ENCODE results near the gene GSTA1. TPM values are rescaled to one million over a fixed set of nuclear protein-coding genes. Genes with fewer than 3 reads are reported as not detected.
"Not testable (repeated sequence)": the region's sequence is repeated elsewhere in the genome, so short reads cannot be mapped to it uniquely, and the experiment has no call there.

Gene GSTA1
- total RNA-seq, 6 experiments from 2014 or later: 16.1 to 2,332 (median 522) TPM

- ATAC-seq: peak; percentile 94 to 97 (median 96)
- H3K4me1 ChIP-seq: peaks cover 0 to 23% (median 0%) of the 10 kb centered on the region in 4 donors
- H3K36me3 ChIP-seq: no peaks in the 10 kb centered on the region
- H3K9me3 ChIP-seq: no peaks in the 10 kb centered on the region
- intact Hi-C loops (cut with DNase I): no loop called here
- DNase-seq: peak; percentile 29 to 78 (median 67)
- no peaks in the 10 kb centered on the region for H3K27me3 ChIP-seq
- TF ChIP-seq POLR2A (IDR thresholded peaks at IDR 0.05) (no peak), CTCF (IDR thresholded peaks at IDR 0.05) (peak; percentile 69 to 79 (median 76))
- peak overlapping the region in 2 of 3 donors; percentile 12 to 53 for H3K4me3 ChIP-seq
- 6% methylated on average over 8 of the region's 15 CpGs for WGBS (ENCODE audit: insufficient coverage, low coverage, low lambda C conversion rate, missing lambda C conversion rate)
- peak overlapping the region in 1 of 3 donors; percentile 90 for H3K27ac ChIP-seq
These were observed 11.8 kb upstream of the GSTA1 start for GRCh38 chr6:52815167-52816092.

GRCh38 chr6:52814545-52814944 lies 10.9 kb upstream of the GSTA1 start:
- H3K36me3 ChIP-seq; DNase-seq; H3K27me3 ChIP-seq; intact Hi-C loops (cut with DNase I); ATAC-seq; H3K9me3 ChIP-seq; H3K4me3 ChIP-seq: not testable (repeated sequence)
- WGBS (ENCODE audit: insufficient coverage, low coverage, low lambda C conversion rate, missing lambda C conversion rate): 72% methylated on average over 3 of the region's 3 CpGs
- Histone ChIP-seq H3K27ac (peak overlapping the region in 1 of 3 donors; percentile 90), H3K4me1 (peaks cover 0 to 23% (median 0%) of the 10 kb centered on the region in 4 donors)

GRCh38 chr6:52809777-52810176 lies 6.2 kb upstream of the GSTA1 start:
- H3K27me3 ChIP-seq; H3K4me3 ChIP-seq; intact Hi-C loops (cut with DNase I); DNase-seq; H3K27ac ChIP-seq; H3K4me1 ChIP-seq; H3K9me3 ChIP-seq; ATAC-seq; H3K36me3 ChIP-seq: not testable (repeated sequence)
- 80% methylated on average over 4 of the region's 4 CpGs for WGBS (ENCODE audit: insufficient coverage, low coverage, low lambda C conversion rate, missing lambda C conversion rate)

GRCh38 chr6:52808660-52809059 lies 5.0 kb upstream of the GSTA1 start:
- no peak for DNase-seq
- H3K36me3 ChIP-seq: no peaks in the 10 kb centered on the region
- H3K27ac ChIP-seq: no peak overlapping the region
- 93% methylated on average over 5 of the region's 5 CpGs for WGBS (ENCODE audit: insufficient coverage, low coverage, low lambda C conversion rate, missing lambda C conversion rate)
- no peaks in the 10 kb centered on the region for H3K27me3 ChIP-seq
- H3K9me3 ChIP-seq: no peaks in the 10 kb centered on the region
- intact Hi-C loops (cut with DNase I): no loop called here
- H3K4me1 ChIP-seq: peaks cover 0 to 7% (median 0%) of the 10 kb centered on the region in 4 donors
- H3K4me3 ChIP-seq: no peak overlapping the region
- TF ChIP-seq POLR2A (IDR thresholded peaks at IDR 0.05): no peak
- no peak for TF ChIP-seq CTCF (IDR thresholded peaks at IDR 0.05)
- no peak for ATAC-seq

- intact Hi-C loops (cut with DNase I): no loop called here
- Histone ChIP-seq H3K27me3 (no peaks in the 10 kb centered on the region), H3K9me3 (no peaks in the 10 kb centered on the region), H3K36me3 (peaks cover 0 to 17% (median 0%) of the 10 kb centered on the region in 4 donors), H3K4me1 (peaks cover 0 to 8% (median 0%) of the 10 kb centered on the region in 4 donors), H3K27ac (peak overlapping the region in 2 of 3 donors; percentile 47 to 74), H3K4me3 (peak overlapping the region in 2 of 3 donors; percentile 44 to 64)
- ATAC-seq: peak; percentile 19 to 73 (median 61)
- TF ChIP-seq CTCF (IDR thresholded peaks at IDR 0.05): no peak
- no peak for TF ChIP-seq POLR2A (IDR thresholded peaks at IDR 0.05)
- WGBS (ENCODE audit: insufficient coverage, low coverage, low lambda C conversion rate, missing lambda C conversion rate): 20% methylated on average over 1 of the region's 1 CpG
- DNase-seq: no peak
These were observed 810 bp downstream of the GSTA1 start for GRCh38 chr6:52802806-52803205.

Data from right lobe of liver (tissue), 6 donors.